ENCODE measurements around the gene TOMM6.

TOMM6 gene

DNA sequence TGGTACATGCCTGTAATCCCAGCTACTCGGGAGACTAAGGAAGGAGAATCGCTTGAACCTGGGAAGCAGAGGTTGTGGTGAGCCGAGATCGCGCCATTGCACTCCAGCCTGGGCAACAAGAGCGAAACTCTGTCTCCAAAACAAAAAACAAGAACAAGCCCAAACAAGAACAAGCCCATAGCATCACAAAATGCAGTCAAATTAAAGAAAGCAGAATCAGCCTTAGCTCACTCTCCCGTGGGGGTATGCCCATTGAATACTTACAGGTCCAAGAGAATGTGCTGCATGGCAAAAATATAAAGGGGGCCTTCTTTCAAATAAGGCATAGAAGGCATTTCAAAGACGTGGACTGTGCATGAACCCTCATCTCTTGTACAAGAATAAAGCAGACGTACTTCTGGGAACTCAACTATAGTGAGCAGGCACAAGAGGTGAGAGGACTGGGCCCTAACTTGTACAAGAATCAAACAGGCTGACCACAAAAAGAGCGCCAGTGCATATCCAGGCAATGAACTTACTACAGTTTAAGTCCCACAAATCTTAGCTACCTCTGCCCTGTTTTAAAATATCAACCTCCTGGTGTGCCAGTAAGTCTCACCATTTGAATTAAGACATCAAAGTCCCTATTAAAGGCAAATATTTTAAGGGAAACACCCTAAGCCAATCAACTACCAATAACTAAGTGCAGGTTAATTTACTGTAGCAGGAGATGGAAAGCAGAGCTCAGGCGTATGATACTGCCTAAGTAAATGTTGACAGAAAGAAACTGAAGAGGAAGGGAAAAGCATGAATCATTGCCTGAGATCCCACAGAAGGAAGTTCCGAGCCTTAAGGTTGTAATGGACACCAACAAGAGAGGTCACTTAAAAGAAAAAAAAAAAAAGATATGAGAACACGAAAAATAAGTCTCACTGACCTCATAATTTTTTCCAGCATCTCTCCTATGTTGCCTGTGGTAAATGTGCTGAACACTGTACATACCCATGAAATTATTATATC lies 37.4 kb downstream of the TOMM6 start:
- H3K27me3 ChIP-seq (ENCODE audit: insufficient read depth, poor library complexity, severe bottlenecking) = no peaks in the 10 kb centered on the region
- no peak overlapping the region for H3K27ac ChIP-seq (replicated peaks)
- no peak overlapping the region for H3K4me3 ChIP-seq (replicated peaks; ENCODE audit: insufficient read depth, low read length)
- TF ChIP-seq SPI1 (IDR thresholded peaks at IDR 0.05; ENCODE audit: borderline replicate concordance, low read depth) = no peak
- TF ChIP-seq, protein P1, sequence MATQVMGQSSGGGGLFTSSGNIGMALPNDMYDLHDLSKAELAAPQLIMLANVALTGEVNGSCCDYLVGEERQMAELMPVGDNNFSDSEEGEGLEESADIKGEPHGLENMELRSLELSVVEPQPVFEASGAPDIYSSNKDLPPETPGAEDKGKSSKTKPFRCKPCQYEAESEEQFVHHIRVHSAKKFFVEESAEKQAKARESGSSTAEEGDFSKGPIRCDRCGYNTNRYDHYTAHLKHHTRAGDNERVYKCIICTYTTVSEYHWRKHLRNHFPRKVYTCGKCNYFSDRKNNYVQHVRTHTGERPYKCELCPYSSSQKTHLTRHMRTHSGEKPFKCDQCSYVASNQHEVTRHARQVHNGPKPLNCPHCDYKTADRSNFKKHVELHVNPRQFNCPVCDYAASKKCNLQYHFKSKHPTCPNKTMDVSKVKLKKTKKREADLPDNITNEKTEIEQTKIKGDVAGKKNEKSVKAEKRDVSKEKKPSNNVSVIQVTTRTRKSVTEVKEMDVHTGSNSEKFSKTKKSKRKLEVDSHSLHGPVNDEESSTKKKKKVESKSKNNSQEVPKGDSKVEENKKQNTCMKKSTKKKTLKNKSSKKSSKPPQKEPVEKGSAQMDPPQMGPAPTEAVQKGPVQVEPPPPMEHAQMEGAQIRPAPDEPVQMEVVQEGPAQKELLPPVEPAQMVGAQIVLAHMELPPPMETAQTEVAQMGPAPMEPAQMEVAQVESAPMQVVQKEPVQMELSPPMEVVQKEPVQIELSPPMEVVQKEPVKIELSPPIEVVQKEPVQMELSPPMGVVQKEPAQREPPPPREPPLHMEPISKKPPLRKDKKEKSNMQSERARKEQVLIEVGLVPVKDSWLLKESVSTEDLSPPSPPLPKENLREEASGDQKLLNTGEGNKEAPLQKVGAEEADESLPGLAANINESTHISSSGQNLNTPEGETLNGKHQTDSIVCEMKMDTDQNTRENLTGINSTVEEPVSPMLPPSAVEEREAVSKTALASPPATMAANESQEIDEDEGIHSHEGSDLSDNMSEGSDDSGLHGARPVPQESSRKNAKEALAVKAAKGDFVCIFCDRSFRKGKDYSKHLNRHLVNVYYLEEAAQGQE (IDR thresholded peaks at IDR 0.05; ENCODE audit: insufficient replicate concordance, low read depth) = no peak
- no peak for TF ChIP-seq POLR2AphosphoS5 (IDR thresholded peaks at IDR 0.05; ENCODE audit: low read depth)
- TF ChIP-seq GABPA (IDR thresholded peaks at IDR 0.05; ENCODE audit: low read depth) = no peak
- TF ChIP-seq, protein P2, sequence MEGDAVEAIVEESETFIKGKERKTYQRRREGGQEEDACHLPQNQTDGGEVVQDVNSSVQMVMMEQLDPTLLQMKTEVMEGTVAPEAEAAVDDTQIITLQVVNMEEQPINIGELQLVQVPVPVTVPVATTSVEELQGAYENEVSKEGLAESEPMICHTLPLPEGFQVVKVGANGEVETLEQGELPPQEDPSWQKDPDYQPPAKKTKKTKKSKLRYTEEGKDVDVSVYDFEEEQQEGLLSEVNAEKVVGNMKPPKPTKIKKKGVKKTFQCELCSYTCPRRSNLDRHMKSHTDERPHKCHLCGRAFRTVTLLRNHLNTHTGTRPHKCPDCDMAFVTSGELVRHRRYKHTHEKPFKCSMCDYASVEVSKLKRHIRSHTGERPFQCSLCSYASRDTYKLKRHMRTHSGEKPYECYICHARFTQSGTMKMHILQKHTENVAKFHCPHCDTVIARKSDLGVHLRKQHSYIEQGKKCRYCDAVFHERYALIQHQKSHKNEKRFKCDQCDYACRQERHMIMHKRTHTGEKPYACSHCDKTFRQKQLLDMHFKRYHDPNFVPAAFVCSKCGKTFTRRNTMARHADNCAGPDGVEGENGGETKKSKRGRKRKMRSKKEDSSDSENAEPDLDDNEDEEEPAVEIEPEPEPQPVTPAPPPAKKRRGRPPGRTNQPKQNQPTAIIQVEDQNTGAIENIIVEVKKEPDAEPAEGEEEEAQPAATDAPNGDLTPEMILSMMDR (IDR thresholded peaks at IDR 0.05; ENCODE audit: insufficient read depth, low read length) = no peak
- DNase-seq (ENCODE audit: low read depth in 1 of 2, low spot score in 1 of 2) = no peak

DNA sequence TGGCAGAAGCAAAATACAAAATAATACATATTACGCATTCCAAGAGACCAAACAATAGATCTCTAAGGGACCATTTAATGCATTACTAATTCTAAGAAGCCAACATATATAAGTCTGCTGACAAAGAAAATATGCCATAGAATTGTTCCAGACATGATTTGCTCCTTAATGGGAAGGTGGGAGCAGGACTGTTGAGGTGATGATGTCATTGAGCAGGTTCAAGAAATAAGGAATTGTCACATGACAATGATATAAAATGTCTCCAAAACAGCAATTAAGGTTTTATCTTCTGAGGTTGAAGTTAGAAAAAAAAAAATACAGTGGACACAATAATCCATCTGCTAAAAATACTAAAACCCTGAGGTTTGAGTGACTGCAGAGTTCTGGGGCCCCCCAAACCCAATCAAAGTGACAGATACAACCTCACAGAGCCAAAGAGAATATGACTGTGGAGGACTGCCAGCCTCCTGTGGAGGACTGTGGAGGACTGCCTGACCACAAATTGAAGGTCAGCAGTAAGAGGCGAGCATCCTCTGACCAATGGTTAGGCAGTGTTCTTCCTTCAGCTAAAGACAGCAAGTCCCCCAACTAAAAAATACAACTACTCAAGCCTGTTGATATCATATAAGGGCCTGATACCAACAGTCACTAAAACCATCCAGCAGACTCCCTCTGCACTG lies 39.0 kb downstream of the TOMM6 start:
- TF ChIP-seq POLR2AphosphoS5 (IDR thresholded peaks at IDR 0.05; ENCODE audit: low read depth) (no peak), GABPA (IDR thresholded peaks at IDR 0.05; ENCODE audit: low read depth) (no peak), SPI1 (IDR thresholded peaks at IDR 0.05; ENCODE audit: borderline replicate concordance, low read depth) (no peak)
- TF ChIP-seq, protein P1 (IDR thresholded peaks at IDR 0.05; ENCODE audit: insufficient replicate concordance, low read depth) = no peak
- TF ChIP-seq, protein P2 (IDR thresholded peaks at IDR 0.05; ENCODE audit: insufficient read depth, low read length) = no peak
- Histone ChIP-seq H3K27ac (replicated peaks) (no peak overlapping the region), H3K4me3 (replicated peaks; ENCODE audit: insufficient read depth, low read length) (no peak overlapping the region), H3K27me3 (ENCODE audit: insufficient read depth, poor library complexity, severe bottlenecking) (no peaks in the 10 kb centered on the region)
- no peak for DNase-seq (ENCODE audit: low read depth in 1 of 2, low spot score in 1 of 2)

DNA sequence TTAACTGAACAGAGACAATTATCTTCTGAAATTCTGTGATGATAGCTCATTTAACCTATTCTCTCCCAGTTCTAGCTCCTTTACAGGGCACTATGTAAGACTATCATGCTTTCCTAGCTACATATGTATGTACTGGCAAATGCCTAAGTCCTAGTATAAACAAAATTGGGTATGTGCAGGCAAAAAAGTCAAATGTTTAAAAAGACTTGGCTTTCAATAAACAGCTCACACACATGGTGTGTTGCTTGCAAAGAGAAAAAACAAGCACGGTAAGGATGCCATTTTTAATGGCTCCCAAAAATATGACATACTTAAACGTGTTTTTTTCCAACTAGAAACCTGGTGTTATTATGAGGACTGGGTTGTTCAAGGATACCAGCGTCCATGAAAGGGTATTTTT lies 44.8 kb downstream of the TOMM6 start:
- DNase-seq (ENCODE audit: low read depth in 1 of 2, low spot score in 1 of 2) = no peak
- Histone ChIP-seq H3K27me3 (ENCODE audit: insufficient read depth, poor library complexity, severe bottlenecking) (no peaks in the 10 kb centered on the region), H3K4me3 (replicated peaks; ENCODE audit: insufficient read depth, low read length) (no peak overlapping the region), H3K27ac (replicated peaks) (no peak overlapping the region)
- TF ChIP-seq POLR2AphosphoS5 (IDR thresholded peaks at IDR 0.05; ENCODE audit: low read depth) = no peak
- no peak for TF ChIP-seq SPI1 (IDR thresholded peaks at IDR 0.05; ENCODE audit: borderline replicate concordance, low read depth)
- no peak for TF ChIP-seq GABPA (IDR thresholded peaks at IDR 0.05; ENCODE audit: low read depth)
- TF ChIP-seq, protein P2 (IDR thresholded peaks at IDR 0.05; ENCODE audit: insufficient read depth, low read length) = no peak
- TF ChIP-seq, protein P1 (IDR thresholded peaks at IDR 0.05; ENCODE audit: insufficient replicate concordance, low read depth) = no peak
